Gastroesophageal sphincter (tissue), 4 donors: Measurements from ENCODE around the gene CALHM3. TPM values are rescaled to one million over a fixed set of nuclear protein-coding genes. Genes with fewer than 3 reads are reported as not detected.

Source experiments
- ATAC-seq: fragments of 150-250 bp; one replicate; pipeline ENCODE4 v1.9.1; 2016; ENCODE audit warnings: mild to moderate bottlenecking, moderate library complexity
- H3K27ac ChIP-seq, 4 donors: fragments of 200-600 bp; sonication (generic) in 3 of 4; 1 replicate in 3 of 4; 2 replicates in 1 of 4; pipeline ENCODE4 v1.5.1; 2016 to 2019
- H3K27me3 ChIP-seq: fragments of 200-600 bp; sonication (generic); one replicate; pipeline ENCODE4 v1.5.1; 2019
- H3K36me3 ChIP-seq, 2 donors: fragments of 200-600 bp; sonication (generic); one replicate each; pipeline ENCODE4 v1.5.1; 2019; ENCODE audit warnings: control low read depth in 1 of 2
- H3K4me1 ChIP-seq, 3 donors: fragments of 200-600 bp; sonication (generic); 1 replicate in 2 of 3; 2 replicates in 1 of 3; pipeline ENCODE4 v1.5.1; 2016 to 2019; ENCODE audit warnings: control low read depth in 2 of 3
- H3K4me3 ChIP-seq, 2 donors: fragments of 200-600 bp; sonication (generic); one replicate each; pipeline ENCODE4 v1.5.1; 2019; ENCODE audit warnings: mild to moderate bottlenecking in 1 of 2, moderate library complexity in 1 of 2
- H3K9me3 ChIP-seq, 3 donors: fragments of 200-600 bp; sonication (generic); one replicate each; pipeline ENCODE4 v1.5.1; 2017 to 2019; ENCODE audit warnings: control low read depth in 2 of 3
- CTCF ChIP-seq, 4 experiments: fragments of 200-600 bp in 2 of 4; fragments of 450-650 bp in 2 of 4; sonication (generic) in 1 of 4; IDR thresholded peaks; one replicate each; pipeline ENCODE4 v1.5.1; 2017 to 2019; ENCODE audit warnings: antibody characterized with exemption in 4 of 4, mild to moderate bottlenecking in 2 of 4, moderate library complexity in 2 of 4
- EP300 ChIP-seq: sonication (generic); formaldehyde crosslinking; IDR thresholded peaks from one replicate; pipeline ENCODE4 v1.6.1; 2017; ENCODE audit warnings: antibody characterized with exemption, mild to moderate bottlenecking
- POLR2A ChIP-seq, 2 donors: fragments of 450-650 bp; IDR thresholded peaks; one replicate each; pipeline ENCODE4 v1.6.1; 2017; ENCODE audit warnings: antibody characterized with exemption in 2 of 2, mild to moderate bottlenecking in 2 of 2, moderate library complexity in 1 of 2
- POLR2AphosphoS5 ChIP-seq: sonication (generic); formaldehyde crosslinking; IDR thresholded peaks from one replicate; pipeline ENCODE4 v1.6.1; 2017; ENCODE audit warnings: antibody characterized with exemption
- WGBS, 2 donors: methylation state at CpG; one replicate each; pipeline ENCODE4 v1.1.5; 2018; ENCODE audit warnings: low coverage in 1 of 2; 5-methylcytosine and 5-hydroxymethylcytosine counted together
- total RNA-seq, 4 donors: library from RNA; depleted of rRNA; stranded (reverse); fragments of >200 nt; gene quantifications; one replicate each; pipeline ENCODE4 v1.1.0, GENCODE V29; 2016

The CALHM3 gene
- total RNA-seq, 4 donors from 2014 or later, result not detected

- peak; percentile 74 for TF ChIP-seq POLR2AphosphoS5
- TF ChIP-seq POLR2A (IDR thresholded peaks at IDR 0.05), result no peak
- Histone ChIP-seq H3K4me3 (no peak overlapping the region), H3K9me3 (no peaks in the 10 kb centered on the region), H3K27me3 (no peaks in the 10 kb centered on the region), H3K36me3 (peaks cover 0 to 95% of the 10 kb centered on the region in 2 donors), H3K27ac (peak overlapping the region; percentile 44 to 91 (median 88)), H3K4me1 (peaks cover 0 to 91% (median 54%) of the 10 kb centered on the region in 3 donors)
- ATAC-seq, result peak; percentile 86
- WGBS, 2 donors, result 14 to 43% methylated on average over 3 to 9 of the region's 12 CpGs
Measured at GRCh38 chr10:103445767-103446567, 33.1 kb downstream of the CALHM3 start.

GRCh38 chr10:103445366-103445765, 33.7 kb downstream of the CALHM3 start:
- WGBS, 2 donors, result 79 to 87% methylated on average over 3 to 7 of the region's 9 CpGs
- no peaks in the 10 kb centered on the region for H3K27me3 ChIP-seq
- H3K4me3 ChIP-seq, result no peak overlapping the region
- TF ChIP-seq EP300 (no peak), POLR2AphosphoS5 (no peak), CTCF (IDR thresholded peaks at IDR 0.05) (no peak), POLR2A (IDR thresholded peaks at IDR 0.05) (no peak)
- ATAC-seq, result no peak
- H3K36me3 ChIP-seq, result peaks cover 0 to 100% of the 10 kb centered on the region in 2 donors
- peaks cover 0 to 85% (median 51%) of the 10 kb centered on the region in 3 donors for H3K4me1 ChIP-seq
- peak overlapping the region; percentile 44 to 91 (median 88) for H3K27ac ChIP-seq
- no peaks in the 10 kb centered on the region for H3K9me3 ChIP-seq

- peaks cover 0 to 76% (median 42%) of the 10 kb centered on the region in 3 donors for H3K4me1 ChIP-seq
- no peak overlapping the region for H3K4me3 ChIP-seq
- peak overlapping the region in 3 of 4 donors; percentile 86 to 91 (median 90) for H3K27ac ChIP-seq
- H3K36me3 ChIP-seq, result peaks cover 0 to 100% of the 10 kb centered on the region in 2 donors
- H3K27me3 ChIP-seq, result no peaks in the 10 kb centered on the region
- TF ChIP-seq CTCF (IDR thresholded peaks at IDR 0.05), result no peak
- no peak for TF ChIP-seq POLR2AphosphoS5
- 90% methylated on average over 2 of the region's 10 CpGs; no CpG with 5 or more reads in 1 of the 2 donors for WGBS, 2 donors
- no peak for ATAC-seq
- H3K9me3 ChIP-seq, result no peaks in the 10 kb centered on the region
Measured at GRCh38 chr10:103444478-103444877, 34.6 kb downstream of the CALHM3 start.

GRCh38 chr10:103443475-103444185, 35.4 kb downstream of the CALHM3 start:
- 80 to 83% methylated on average over 7 to 8 of the region's 23 CpGs for WGBS, 2 donors
- Histone ChIP-seq H3K4me1 (peaks cover 0 to 67% (median 36%) of the 10 kb centered on the region in 3 donors), H3K27ac (peak overlapping the region in 3 of 4 donors; percentile 26 to 91 (median 86)), H3K9me3 (no peaks in the 10 kb centered on the region), H3K4me3 (no peak overlapping the region), H3K27me3 (no peaks in the 10 kb centered on the region), H3K36me3 (peaks cover 0 to 100% of the 10 kb centered on the region in 2 donors)
- ATAC-seq, result no peak
- no peak for TF ChIP-seq POLR2AphosphoS5
- no peak for TF ChIP-seq CTCF (IDR thresholded peaks at IDR 0.05)
- no peak for TF ChIP-seq POLR2A (IDR thresholded peaks at IDR 0.05)
- TF ChIP-seq EP300, result no peak

DNA sequence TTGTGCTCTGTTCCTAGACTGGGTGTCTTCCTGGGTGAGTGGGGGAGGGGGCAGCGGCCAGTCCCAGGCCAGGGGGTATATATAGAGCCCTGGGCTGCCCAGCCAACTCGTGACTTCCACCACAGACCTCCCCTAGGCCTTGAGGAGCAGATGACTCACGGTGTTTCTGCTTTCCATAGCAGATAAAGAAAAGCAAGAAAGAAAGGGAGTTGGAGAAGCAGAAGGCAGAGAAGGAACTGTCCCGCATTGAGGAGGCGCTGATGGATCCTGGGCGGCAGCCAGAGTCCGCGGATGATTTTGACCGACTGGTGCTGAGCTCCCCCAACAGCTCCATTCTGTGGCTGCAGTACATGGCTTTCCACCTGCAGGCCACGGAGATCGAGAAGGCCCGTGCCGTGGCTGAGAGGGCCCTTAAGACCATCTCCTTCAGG, 37.0 kb downstream of the CALHM3 start:
- 60% methylated on average over 1 of the region's 13 CpGs; no CpG with 5 or more reads in 1 of the 2 donors for WGBS, 2 donors
- no peak overlapping the region for H3K4me3 ChIP-seq
- no peak for ATAC-seq
- no peaks in the 10 kb centered on the region for H3K9me3 ChIP-seq
- H3K27ac ChIP-seq, result peak overlapping the region in 3 of 4 donors; percentile 10 to 31 (median 29)
- TF ChIP-seq POLR2A (IDR thresholded peaks at IDR 0.05) (no peak), CTCF (IDR thresholded peaks at IDR 0.05) (no peak), EP300 (no peak), POLR2AphosphoS5 (no peak)
- peaks cover 0 to 51% (median 21%) of the 10 kb centered on the region in 3 donors for H3K4me1 ChIP-seq
- peaks cover 0 to 100% of the 10 kb centered on the region in 2 donors for H3K36me3 ChIP-seq
- no peaks in the 10 kb centered on the region for H3K27me3 ChIP-seq
